Cardiac fibroblast (primary cell): ENCODE data around the gene CCNL2.

Experiments
- DNase-seq, 2 donors: peaks; one replicate each; pipeline versions ENCODE4 v3.0.0 to v3.0.0-alpha.2; 2010; ENCODE audit warnings: low read depth in 2 of 2
- H3K4me3 ChIP-seq, 2 donors: replicated peaks in 1 of 2; 1 replicate in 1 of 2; 2 replicates in 1 of 2; pipeline ENCODE4 v1.5.1; 2011; ENCODE audit warnings: low read depth in 2 of 2, low read length in 2 of 2, mild to moderate bottlenecking in 2 of 2, moderate library complexity in 1 of 2
- CTCF ChIP-seq: IDR thresholded peaks from one replicate; pipeline ENCODE4 v1.5.1; 2011; ENCODE audit warnings: low read depth, mild to moderate bottlenecking, low read length, inconsistent platforms

CCNL2 gene

GRCh38 chr1:1377540-1378205 lies 21.5 kb downstream of the CCNL2 start:
- H3K4me3 ChIP-seq = no peak overlapping the region
- no peak for TF ChIP-seq CTCF
- DNase-seq = no peak

- DNase-seq = no peak
- no peak overlapping the region for H3K4me3 ChIP-seq
- no peak for TF ChIP-seq CTCF
Measured at GRCh38 chr1:1376551-1377226, 22.4 kb downstream of the CCNL2 start.

GRCh38 chr1:1374929-1375662 lies 24.0 kb downstream of the CCNL2 start, which contains the start of gene AURKAIP1:
TSS of gene AURKAIP1 (minus strand) at chr1:1375207. CDS start at chr1:1374756, 451 bp downstream.
- no peak for TF ChIP-seq CTCF
- peak within 1 kb of the TSS; percentile 90 to 95 for H3K4me3 ChIP-seq
- DNase-seq = peak; percentile 100

- no peak for TF ChIP-seq CTCF
- peak overlapping the region; percentile 90 to 95 for H3K4me3 ChIP-seq
- DNase-seq = no peak
Measured at GRCh38 chr1:1374589-1374928, 24.6 kb downstream of the CCNL2 start.

- no peak for TF ChIP-seq CTCF
- H3K4me3 ChIP-seq = peak overlapping the region; percentile 90 to 95
- DNase-seq = no peak
Measured at GRCh38 chr1:1373815-1374588, 25.1 kb downstream of the CCNL2 start.

- TF ChIP-seq CTCF = no peak
- no peak for DNase-seq
- no peak overlapping the region for H3K4me3 ChIP-seq
Measured at GRCh38 chr1:1373051-1373814, 25.9 kb downstream of the CCNL2 start.
